Neural crest cell (in vitro differentiated cells): ENCODE results near the gene NMD3. TPM values are rescaled to one million over a fixed set of nuclear protein-coding genes. Genes with fewer than 3 reads are reported as not detected.

Experiments
- DNase-seq: peaks from one replicate; pipeline ENCODE4 v3.0.0; 2021; ENCODE audit warnings: low read depth, mixed read lengths, low spot score
- H3K27ac Mint-ChIP-seq: one replicate; pipeline ENCODE4 v1.8.0; 2021; ENCODE audit warnings: mild to moderate bottlenecking, mixed read lengths; ENCODE audit not compliant: unreplicated experiment
- H3K27me3 Mint-ChIP-seq: 2 replicates; pipeline ENCODE4 v1.8.0; 2021; ENCODE audit warnings: low read depth, mild to moderate bottlenecking, mixed read lengths
- H3K36me3 Mint-ChIP-seq: 2 replicates; pipeline ENCODE4 v1.8.0; 2021; ENCODE audit warnings: low read depth, mild to moderate bottlenecking, mixed read lengths
- H3K4me1 Mint-ChIP-seq: 2 replicates; pipeline ENCODE4 v1.8.0; 2021; ENCODE audit warnings: mixed read lengths
- H3K4me3 Mint-ChIP-seq: one replicate; pipeline ENCODE4 v1.8.0; 2021; ENCODE audit warnings: mild to moderate bottlenecking, mixed read lengths
- H3K9me3 Mint-ChIP-seq: 2 replicates; pipeline ENCODE4 v1.8.0; 2021; ENCODE audit warnings: mixed read lengths
- total RNA-seq: library from RNA; stranded (reverse); gene quantifications from 2 replicates; pipeline ENCODE4 v1.2.1, GENCODE V29; 2021
- TF ChIP-seq, protein P1 (sequence below): fragments of 200-600 bp; sonication (generic); conservative IDR thresholded peaks from 2 replicates; pipeline ENCODE4 v1.5.0; 2021; ENCODE audit warnings: antibody characterized with exemption, mild to moderate bottlenecking

Gene NMD3
- total RNA-seq, 1 donor from 2014 or later = 42.0 TPM

DNA sequence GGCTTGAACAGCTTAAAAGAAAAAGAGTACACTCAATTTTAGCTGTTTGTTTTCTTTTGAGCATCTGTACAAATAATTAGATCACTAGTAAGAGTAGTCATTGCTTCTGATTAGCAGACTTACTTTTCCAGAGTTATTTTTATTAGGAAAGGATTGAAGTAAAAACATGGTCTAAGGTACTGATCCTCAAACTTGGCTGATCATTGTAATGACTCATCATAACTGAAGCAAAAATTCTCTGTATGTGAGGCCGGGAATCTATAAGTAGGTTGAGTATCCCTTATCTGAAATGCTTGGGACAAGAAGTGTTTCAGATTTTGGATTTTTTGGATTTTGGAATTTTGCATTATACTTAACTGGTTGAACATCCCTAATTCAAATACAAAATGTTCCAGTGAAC, 12.4 kb downstream of the NMD3 start:
- TF ChIP-seq, protein P1, sequence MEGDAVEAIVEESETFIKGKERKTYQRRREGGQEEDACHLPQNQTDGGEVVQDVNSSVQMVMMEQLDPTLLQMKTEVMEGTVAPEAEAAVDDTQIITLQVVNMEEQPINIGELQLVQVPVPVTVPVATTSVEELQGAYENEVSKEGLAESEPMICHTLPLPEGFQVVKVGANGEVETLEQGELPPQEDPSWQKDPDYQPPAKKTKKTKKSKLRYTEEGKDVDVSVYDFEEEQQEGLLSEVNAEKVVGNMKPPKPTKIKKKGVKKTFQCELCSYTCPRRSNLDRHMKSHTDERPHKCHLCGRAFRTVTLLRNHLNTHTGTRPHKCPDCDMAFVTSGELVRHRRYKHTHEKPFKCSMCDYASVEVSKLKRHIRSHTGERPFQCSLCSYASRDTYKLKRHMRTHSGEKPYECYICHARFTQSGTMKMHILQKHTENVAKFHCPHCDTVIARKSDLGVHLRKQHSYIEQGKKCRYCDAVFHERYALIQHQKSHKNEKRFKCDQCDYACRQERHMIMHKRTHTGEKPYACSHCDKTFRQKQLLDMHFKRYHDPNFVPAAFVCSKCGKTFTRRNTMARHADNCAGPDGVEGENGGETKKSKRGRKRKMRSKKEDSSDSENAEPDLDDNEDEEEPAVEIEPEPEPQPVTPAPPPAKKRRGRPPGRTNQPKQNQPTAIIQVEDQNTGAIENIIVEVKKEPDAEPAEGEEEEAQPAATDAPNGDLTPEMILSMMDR = no peak
- DNase-seq = no peak
- Mint-ChIP-seq H3K36me3 (peaks cover 10% of the 10 kb centered on the region), H3K9me3 (no peaks in the 10 kb centered on the region), H3K27ac (no peak overlapping the region), H3K27me3 (no peaks in the 10 kb centered on the region), H3K4me3 (no peak overlapping the region), H3K4me1 (no peaks in the 10 kb centered on the region)

DNA sequence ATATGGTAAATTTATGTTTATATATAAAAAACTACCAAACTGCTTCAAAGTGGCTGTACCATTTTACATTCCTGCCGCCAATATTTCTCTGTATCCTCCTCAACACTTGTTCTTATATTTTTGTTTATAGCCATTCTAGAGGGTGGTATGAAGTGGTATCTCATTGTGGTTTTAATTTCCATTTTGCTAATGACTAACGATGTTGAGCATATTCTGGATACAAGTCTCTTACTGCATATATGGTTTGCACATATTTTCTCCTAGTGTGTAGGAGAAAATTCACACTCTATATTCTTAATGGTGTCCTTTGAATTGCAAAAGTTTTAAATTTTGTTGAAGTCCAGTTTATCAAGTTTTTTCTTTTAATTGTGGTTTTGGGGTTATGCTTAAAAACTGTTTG, 15.1 kb downstream of the NMD3 start:
- no peak overlapping the region for H3K27ac Mint-ChIP-seq
- no peaks in the 10 kb centered on the region for H3K9me3 Mint-ChIP-seq
- no peak overlapping the region for H3K4me3 Mint-ChIP-seq
- H3K4me1 Mint-ChIP-seq = no peaks in the 10 kb centered on the region
- H3K27me3 Mint-ChIP-seq = no peaks in the 10 kb centered on the region
- TF ChIP-seq, protein P1 = no peak
- DNase-seq = no peak
- peaks cover 15% of the 10 kb centered on the region for H3K36me3 Mint-ChIP-seq

DNA sequence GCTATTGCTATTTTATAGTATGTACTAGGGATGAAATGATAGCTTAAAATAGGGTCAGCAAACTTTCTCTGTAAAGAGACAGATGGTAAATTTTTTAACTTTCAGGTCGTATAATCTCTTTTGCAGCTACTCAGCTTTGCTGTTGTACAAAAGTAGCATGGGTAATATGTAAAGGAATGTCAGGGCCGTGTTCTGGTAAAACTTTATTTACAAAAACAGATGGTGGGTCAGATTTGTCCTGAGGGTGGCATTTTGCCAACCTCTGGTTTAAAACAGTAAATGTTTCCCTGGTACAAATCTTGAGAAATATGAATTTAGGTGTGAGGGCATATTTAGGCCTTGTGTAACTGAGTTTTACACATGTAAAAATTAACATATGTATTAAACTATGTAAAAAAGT, 18.6 kb downstream of the NMD3 start:
- no peaks in the 10 kb centered on the region for H3K27me3 Mint-ChIP-seq
- no peak overlapping the region for H3K27ac Mint-ChIP-seq
- H3K36me3 Mint-ChIP-seq = peaks cover 14% of the 10 kb centered on the region

DNA sequence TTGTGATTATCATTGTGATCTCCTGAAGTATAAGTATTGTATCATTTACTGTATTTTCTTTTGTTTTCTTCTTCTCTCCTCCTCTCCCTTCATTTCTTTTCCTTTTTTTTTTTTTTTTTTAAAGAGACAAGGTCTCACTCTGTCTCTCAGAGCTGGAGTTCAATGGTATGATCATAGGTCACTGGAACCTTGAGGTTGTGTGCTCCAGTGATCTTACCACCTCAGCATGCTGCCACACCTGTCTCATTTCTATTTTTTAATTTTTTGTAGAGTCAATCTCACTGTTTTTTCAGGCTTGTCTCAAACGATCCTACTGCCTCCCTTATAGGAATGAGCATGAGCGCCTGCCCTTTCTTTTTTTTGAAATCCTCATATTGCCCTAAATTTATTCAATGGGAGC, 23.4 kb downstream of the NMD3 start:
- TF ChIP-seq, protein P1 = no peak
- DNase-seq = no peak
- Mint-ChIP-seq H3K27ac (no peak overlapping the region), H3K9me3 (no peaks in the 10 kb centered on the region), H3K27me3 (no peaks in the 10 kb centered on the region), H3K4me1 (no peaks in the 10 kb centered on the region), H3K36me3 (peaks cover 7% of the 10 kb centered on the region), H3K4me3 (no peak overlapping the region)

More for the DNA sequence above, 18.6 kb downstream of the NMD3 start:
- H3K4me1 Mint-ChIP-seq = no peaks in the 10 kb centered on the region
- H3K9me3 Mint-ChIP-seq = no peaks in the 10 kb centered on the region
- H3K4me3 Mint-ChIP-seq = no peak overlapping the region
- TF ChIP-seq, protein P1 = no peak
- DNase-seq = no peak

DNA sequence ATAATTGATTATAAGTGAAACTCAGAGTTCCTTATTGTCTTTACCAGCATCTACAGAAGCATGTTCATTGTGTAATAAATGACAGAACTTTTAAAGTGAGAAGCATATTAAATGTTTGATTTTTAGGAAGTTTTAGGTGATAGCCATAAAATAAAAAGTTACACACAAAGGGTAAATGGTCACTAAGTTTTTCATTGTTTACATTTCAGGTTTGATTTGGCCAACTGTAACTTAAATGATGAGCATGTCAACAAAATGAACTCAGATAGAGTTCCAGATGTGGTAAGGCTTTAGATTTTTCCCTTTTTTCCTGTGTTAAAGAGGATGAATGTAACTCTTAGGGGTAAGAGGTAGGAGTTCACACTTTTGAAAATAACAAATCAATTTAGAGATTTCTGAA, 25.9 kb downstream of the NMD3 start:
- Mint-ChIP-seq H3K36me3 (peaks cover 9% of the 10 kb centered on the region), H3K4me3 (no peak overlapping the region), H3K4me1 (no peaks in the 10 kb centered on the region), H3K9me3 (no peaks in the 10 kb centered on the region), H3K27me3 (no peaks in the 10 kb centered on the region), H3K27ac (no peak overlapping the region)
- TF ChIP-seq, protein P1 = no peak
- DNase-seq = no peak

DNA sequence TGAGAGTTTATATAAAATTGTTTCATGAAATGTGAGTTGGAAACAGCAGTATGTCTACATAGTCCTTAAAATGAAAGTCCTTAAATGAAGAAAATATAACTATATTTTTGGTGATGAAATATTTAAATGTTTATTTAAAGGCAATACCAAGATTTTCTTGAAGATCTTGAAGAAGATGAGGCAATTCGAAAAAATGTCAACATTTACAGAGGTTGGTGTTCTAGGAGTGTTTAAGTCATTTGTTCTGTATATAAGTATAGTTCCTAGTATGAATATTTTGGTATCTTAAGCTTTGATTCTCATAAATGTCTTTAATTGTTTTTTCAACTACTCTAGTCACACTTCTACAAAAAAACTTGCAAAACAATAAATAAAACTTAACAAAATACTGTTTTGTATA, 29.0 kb downstream of the NMD3 start:
- no peak overlapping the region for H3K27ac Mint-ChIP-seq
- TF ChIP-seq, protein P1 = no peak
- no peak for DNase-seq

More for the DNA sequence above, 29.0 kb downstream of the NMD3 start:
- Mint-ChIP-seq H3K4me1 (no peaks in the 10 kb centered on the region), H3K36me3 (peaks cover 20% of the 10 kb centered on the region), H3K9me3 (no peaks in the 10 kb centered on the region), H3K27me3 (no peaks in the 10 kb centered on the region), H3K4me3 (no peak overlapping the region)
